Measurements from ENCODE around the gene RNFT1.

DNA sequence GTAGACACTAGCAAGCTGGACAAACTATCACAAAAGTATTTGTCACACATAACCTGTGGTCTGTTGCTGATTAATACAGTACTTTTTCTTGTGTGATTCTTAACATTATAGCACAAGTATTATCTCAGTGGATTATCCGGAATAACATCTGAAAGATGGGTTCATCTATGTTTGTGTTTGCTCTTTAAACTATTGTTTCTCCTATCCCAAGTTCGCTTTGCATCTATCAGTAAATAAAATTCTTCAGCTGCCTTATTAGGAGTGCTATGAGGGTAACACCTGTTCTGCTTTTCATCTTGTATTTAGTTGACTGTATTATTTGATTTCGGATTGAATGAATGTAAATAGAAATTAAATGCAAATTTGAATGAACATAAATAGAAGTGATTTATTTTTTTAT is 14.5 kb downstream of the RNFT1 start:
- TF ChIP-seq, protein P1, sequence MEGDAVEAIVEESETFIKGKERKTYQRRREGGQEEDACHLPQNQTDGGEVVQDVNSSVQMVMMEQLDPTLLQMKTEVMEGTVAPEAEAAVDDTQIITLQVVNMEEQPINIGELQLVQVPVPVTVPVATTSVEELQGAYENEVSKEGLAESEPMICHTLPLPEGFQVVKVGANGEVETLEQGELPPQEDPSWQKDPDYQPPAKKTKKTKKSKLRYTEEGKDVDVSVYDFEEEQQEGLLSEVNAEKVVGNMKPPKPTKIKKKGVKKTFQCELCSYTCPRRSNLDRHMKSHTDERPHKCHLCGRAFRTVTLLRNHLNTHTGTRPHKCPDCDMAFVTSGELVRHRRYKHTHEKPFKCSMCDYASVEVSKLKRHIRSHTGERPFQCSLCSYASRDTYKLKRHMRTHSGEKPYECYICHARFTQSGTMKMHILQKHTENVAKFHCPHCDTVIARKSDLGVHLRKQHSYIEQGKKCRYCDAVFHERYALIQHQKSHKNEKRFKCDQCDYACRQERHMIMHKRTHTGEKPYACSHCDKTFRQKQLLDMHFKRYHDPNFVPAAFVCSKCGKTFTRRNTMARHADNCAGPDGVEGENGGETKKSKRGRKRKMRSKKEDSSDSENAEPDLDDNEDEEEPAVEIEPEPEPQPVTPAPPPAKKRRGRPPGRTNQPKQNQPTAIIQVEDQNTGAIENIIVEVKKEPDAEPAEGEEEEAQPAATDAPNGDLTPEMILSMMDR (IDR thresholded peaks at IDR 0.05): no peak
- no peak for TF ChIP-seq POLR2A (IDR thresholded peaks at IDR 0.05)

All from lower leg skin (tissue), 3 donors.